SU-DHL-6 (cell line): ENCODE results near the gene PIGL.

Experiments used
- CTCF ChIP-seq: fragments of 200-600 bp; sonication (generic); IDR thresholded peaks from one replicate; pipeline ENCODE4 v1.5.1; 2017; ENCODE audit warnings: antibody characterized with exemption, mild to moderate bottlenecking, low read length, moderate library complexity; ENCODE audit not compliant: insufficient read depth, poor library complexity, severe bottlenecking
- EZH2phosphoT487 ChIP-seq: fragments of 200-600 bp; sonication (generic), shearing (Covaris generic); conservative IDR thresholded peaks from 2 replicates; pipeline ENCODE4 v1.6.1; 2018; ENCODE audit warnings: mild to moderate bottlenecking, antibody characterized with exemption, low read length, moderate library complexity, mixed read lengths

GRCh38 chr17:16243801-16244567 lies 27.0 kb downstream of the PIGL start:
- TF ChIP-seq CTCF, result no peak
- no peak for TF ChIP-seq EZH2phosphoT487
